Loucy (cell line): ENCODE data around the gene MTCH1.

Source experiments
- EZH2phosphoT487 ChIP-seq: fragments of 200-600 bp; IDR thresholded peaks from 2 replicates; pipeline ENCODE4 v1.6.1; 2018; ENCODE audit warnings: antibody characterized with exemption, mild to moderate bottlenecking, moderate library complexity, borderline replicate concordance
- TF ChIP-seq, protein P1 (sequence below): fragments of 200-600 bp; sonication (generic); conservative IDR thresholded peaks from 2 replicates; pipeline ENCODE4 v1.5.1; 2014; ENCODE audit warnings: mild to moderate bottlenecking, antibody characterized with exemption, low read length

DNA sequence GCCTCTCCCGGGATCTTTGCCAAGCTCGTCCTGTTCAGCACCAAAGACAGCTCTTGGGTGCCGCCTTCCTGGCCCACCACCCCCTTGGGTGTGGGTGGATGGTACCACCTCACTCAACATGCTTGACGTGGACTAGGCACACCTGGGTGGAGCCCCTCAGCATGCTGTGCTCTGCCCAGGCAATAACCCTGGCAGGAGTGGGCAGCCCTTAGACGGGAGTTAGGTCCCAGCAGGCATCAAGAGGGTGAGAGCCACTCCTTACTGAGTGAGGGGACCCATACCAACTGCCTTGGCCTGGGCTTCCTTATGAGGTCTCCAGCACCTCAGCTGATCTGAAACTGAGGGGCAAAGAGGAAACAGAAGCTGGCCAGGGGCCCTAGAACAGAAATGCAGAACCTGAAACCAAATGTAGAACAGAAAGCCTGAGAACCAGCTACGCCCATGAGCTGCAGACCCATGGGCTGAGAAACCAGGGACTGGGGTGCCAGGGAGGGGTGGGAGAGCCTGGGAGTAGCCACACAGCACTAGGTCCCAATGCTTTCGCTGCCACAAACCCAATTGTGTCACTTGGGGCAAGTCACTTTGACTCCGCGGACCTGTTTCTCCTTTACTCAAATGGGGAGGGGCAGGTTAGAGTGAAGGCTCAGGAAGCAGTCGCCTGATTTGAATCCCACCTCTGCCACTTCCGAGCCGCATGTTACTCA, 21.5 kb upstream of the MTCH1 start:
- TF ChIP-seq, protein P1, sequence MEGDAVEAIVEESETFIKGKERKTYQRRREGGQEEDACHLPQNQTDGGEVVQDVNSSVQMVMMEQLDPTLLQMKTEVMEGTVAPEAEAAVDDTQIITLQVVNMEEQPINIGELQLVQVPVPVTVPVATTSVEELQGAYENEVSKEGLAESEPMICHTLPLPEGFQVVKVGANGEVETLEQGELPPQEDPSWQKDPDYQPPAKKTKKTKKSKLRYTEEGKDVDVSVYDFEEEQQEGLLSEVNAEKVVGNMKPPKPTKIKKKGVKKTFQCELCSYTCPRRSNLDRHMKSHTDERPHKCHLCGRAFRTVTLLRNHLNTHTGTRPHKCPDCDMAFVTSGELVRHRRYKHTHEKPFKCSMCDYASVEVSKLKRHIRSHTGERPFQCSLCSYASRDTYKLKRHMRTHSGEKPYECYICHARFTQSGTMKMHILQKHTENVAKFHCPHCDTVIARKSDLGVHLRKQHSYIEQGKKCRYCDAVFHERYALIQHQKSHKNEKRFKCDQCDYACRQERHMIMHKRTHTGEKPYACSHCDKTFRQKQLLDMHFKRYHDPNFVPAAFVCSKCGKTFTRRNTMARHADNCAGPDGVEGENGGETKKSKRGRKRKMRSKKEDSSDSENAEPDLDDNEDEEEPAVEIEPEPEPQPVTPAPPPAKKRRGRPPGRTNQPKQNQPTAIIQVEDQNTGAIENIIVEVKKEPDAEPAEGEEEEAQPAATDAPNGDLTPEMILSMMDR = no peak
- TF ChIP-seq EZH2phosphoT487 = no peak
